ENCODE results near the gene ZNF473.

The ZNF473 gene

GRCh38 chr19:49985871-49986270 lies 39.9 kb upstream of the ZNF473 start:
- H3K27me3 ChIP-seq: no peaks in the 10 kb centered on the region
- H3K4me2 ChIP-seq: peak overlapping the region in 2 of 11 experiments; percentile 19 to 37; a peak in 3 of 22 replicates
- H3K4me3 ChIP-seq: no peak overlapping the region
- H3K4me1 ChIP-seq: peaks cover 0 to 14% (median 6%) of the 10 kb centered on the region in 10 experiments; a peak in 10 of 20 replicates
- peaks cover 49 to 90% (median 68%) of the 10 kb centered on the region in 11 experiments for H4K20me1 ChIP-seq
- H3K9me3 ChIP-seq (replicated peaks in 1 of 11): no peaks in the 10 kb centered on the region
- no peak for TF ChIP-seq Cebpa-rat (IDR thresholded peaks at IDR 0.05)
- peaks cover 41 to 82% (median 67%) of the 10 kb centered on the region in 11 experiments for H3K36me3 ChIP-seq
- H3K27ac ChIP-seq: no peak overlapping the region
- no peak overlapping the region for H3K9ac ChIP-seq

- no peaks in the 10 kb centered on the region for H3K27me3 ChIP-seq
- H3K4me2 ChIP-seq: no peak overlapping the region
- no peak for TF ChIP-seq Cebpa-rat (IDR thresholded peaks at IDR 0.05)
- H4K20me1 ChIP-seq: peaks cover 49 to 95% (median 69%) of the 10 kb centered on the region in 11 experiments
- no peaks in the 10 kb centered on the region for H3K9me3 ChIP-seq (replicated peaks in 1 of 11)
- no peak overlapping the region for H3K27ac ChIP-seq
- no peak overlapping the region for H3K4me3 ChIP-seq
- peaks cover 45 to 82% (median 69%) of the 10 kb centered on the region in 11 experiments for H3K36me3 ChIP-seq
- no peak overlapping the region for H3K9ac ChIP-seq
- peaks cover 0 to 14% (median 6%) of the 10 kb centered on the region in 10 experiments; a peak in 10 of 20 replicates for H3K4me1 ChIP-seq
Observed at GRCh38 chr19:49986354-49986753, 39.5 kb upstream of the ZNF473 start.

GRCh38 chr19:49987159-49987698 lies 38.6 kb upstream of the ZNF473 start:
- TF ChIP-seq Cebpa-rat (IDR thresholded peaks at IDR 0.05): no peak
- Histone ChIP-seq H3K4me1 (peaks cover 0 to 14% (median 6%) of the 10 kb centered on the region in 10 experiments; a peak in 10 of 20 replicates), H3K36me3 (peaks cover 46 to 82% (median 71%) of the 10 kb centered on the region in 11 experiments), H4K20me1 (peaks cover 49 to 97% (median 74%) of the 10 kb centered on the region in 11 experiments), H3K4me3 (no peak overlapping the region), H3K4me2 (no peak overlapping the region), H3K9ac (no peak overlapping the region), H3K27me3 (no peaks in the 10 kb centered on the region), H3K27ac (no peak overlapping the region), H3K9me3 (replicated peaks in 1 of 11) (no peaks in the 10 kb centered on the region)

- Histone ChIP-seq H3K27me3 (no peaks in the 10 kb centered on the region), H3K4me2 (no peak overlapping the region; a peak in 1 of 22 replicates), H3K9me3 (replicated peaks in 1 of 11) (no peaks in the 10 kb centered on the region), H3K4me1 (peaks cover 0 to 14% (median 6%) of the 10 kb centered on the region in 10 experiments; a peak in 10 of 20 replicates), H4K20me1 (peaks cover 49 to 97% (median 70%) of the 10 kb centered on the region in 11 experiments), H3K4me3 (no peak overlapping the region), H3K36me3 (peaks cover 53 to 84% (median 77%) of the 10 kb centered on the region in 11 experiments), H3K27ac (no peak overlapping the region), H3K9ac (no peak overlapping the region)
- TF ChIP-seq Cebpa-rat (IDR thresholded peaks at IDR 0.05): no peak
Observed at GRCh38 chr19:49988007-49988406, 37.8 kb upstream of the ZNF473 start.

GRCh38 chr19:49988433-49988832 lies 37.4 kb upstream of the ZNF473 start:
- TF ChIP-seq Cebpa-rat (IDR thresholded peaks at IDR 0.05): no peak
- no peaks in the 10 kb centered on the region for H3K9me3 ChIP-seq (replicated peaks in 1 of 11)

GRCh38 chr19:49997709-49998108 lies 28.1 kb upstream of the ZNF473 start:
- H3K4me3 ChIP-seq: no peak overlapping the region
- TF ChIP-seq Cebpa-rat (IDR thresholded peaks at IDR 0.05): no peak
- H3K4me1 ChIP-seq: peaks cover 10 to 32% (median 16%) of the 10 kb centered on the region in 10 experiments; a peak in 19 of 20 replicates
- no peaks in the 10 kb centered on the region for H3K9me3 ChIP-seq (replicated peaks in 1 of 11)
- peaks cover 23 to 99% (median 71%) of the 10 kb centered on the region in 11 experiments for H4K20me1 ChIP-seq
- no peak overlapping the region for H3K4me2 ChIP-seq
- no peaks in the 10 kb centered on the region for H3K27me3 ChIP-seq
- H3K9ac ChIP-seq: no peak overlapping the region
- no peak overlapping the region for H3K27ac ChIP-seq
- H3K36me3 ChIP-seq: peaks cover 95 to 100% (median 97%) of the 10 kb centered on the region in 11 experiments

More at GRCh38 chr19:49988433-49988832, 37.4 kb upstream of the ZNF473 start:
- Histone ChIP-seq H4K20me1 (peaks cover 45 to 97% (median 66%) of the 10 kb centered on the region in 11 experiments), H3K9ac (no peak overlapping the region), H3K4me3 (no peak overlapping the region), H3K27me3 (no peaks in the 10 kb centered on the region), H3K27ac (no peak overlapping the region), H3K4me1 (peaks cover 0 to 14% (median 6%) of the 10 kb centered on the region in 10 experiments; a peak in 10 of 20 replicates), H3K36me3 (peaks cover 57 to 89% (median 81%) of the 10 kb centered on the region in 11 experiments), H3K4me2 (no peak overlapping the region)

GRCh38 chr19:49999371-50000010 lies 26.3 kb upstream of the ZNF473 start:
- no peaks in the 10 kb centered on the region for H3K9me3 ChIP-seq (replicated peaks in 1 of 11)
- TF ChIP-seq Cebpa-rat (IDR thresholded peaks at IDR 0.05): no peak

GRCh38 chr19:50000038-50000840 lies 25.6 kb upstream of the ZNF473 start:
- no peak overlapping the region for H3K9ac ChIP-seq
- peaks cover 26 to 48% (median 36%) of the 10 kb centered on the region in 10 experiments for H3K4me1 ChIP-seq
- no peak overlapping the region for H3K4me3 ChIP-seq
- no peaks in the 10 kb centered on the region for H3K27me3 ChIP-seq
- H3K27ac ChIP-seq: no peak overlapping the region
- peaks cover 89 to 99% (median 96%) of the 10 kb centered on the region in 11 experiments for H3K36me3 ChIP-seq
- peaks cover 43 to 99% (median 78%) of the 10 kb centered on the region in 11 experiments for H4K20me1 ChIP-seq
- H3K4me2 ChIP-seq: peak overlapping the region in 3 of 11 experiments; percentile 18 to 33 (median 24); a peak in 2 of 22 replicates
- no peaks in the 10 kb centered on the region for H3K9me3 ChIP-seq (replicated peaks in 1 of 11)
- TF ChIP-seq Cebpa-rat (IDR thresholded peaks at IDR 0.05): no peak

More at GRCh38 chr19:49999371-50000010, 26.3 kb upstream of the ZNF473 start:
- Histone ChIP-seq H3K9ac (no peak overlapping the region), H4K20me1 (peaks cover 36 to 99% (median 78%) of the 10 kb centered on the region in 11 experiments), H3K27me3 (no peaks in the 10 kb centered on the region), H3K27ac (no peak overlapping the region), H3K36me3 (peaks cover 89 to 99% (median 96%) of the 10 kb centered on the region in 11 experiments), H3K4me1 (peaks cover 26 to 48% (median 32%) of the 10 kb centered on the region in 10 experiments), H3K4me2 (no peak overlapping the region), H3K4me3 (no peak overlapping the region)
